ENCODE measurements around the gene NELFA.

The NELFA gene

GRCh38 chr4:1972414-1972813, 36.4 kb downstream of the NELFA start:
- TF ChIP-seq POLR2AphosphoS5 (IDR thresholded peaks at IDR 0.05; ENCODE audit: low read depth, low read length) (no peak), FOXP2 (optimal IDR thresholded peaks at IDR 0.05; ENCODE audit: borderline replicate concordance, extremely low read depth, extremely low read length, insufficient read depth) (no peak), SIN3A (IDR thresholded peaks at IDR 0.05; ENCODE audit: borderline replicate concordance, insufficient read depth, low read length) (no peak), REST (IDR thresholded peaks at IDR 0.05; ENCODE audit: insufficient read depth in 1 of 2, low read depth in 2 of 2, low read length in 2 of 2) (no peak), TAF1 (IDR thresholded peaks at IDR 0.05; ENCODE audit: borderline replicate concordance, insufficient read depth, low read length) (no peak)

GRCh38 chr4:1971456-1972200, 37.1 kb downstream of the NELFA start:
- TF ChIP-seq FOXP2 (optimal IDR thresholded peaks at IDR 0.05; ENCODE audit: borderline replicate concordance, extremely low read depth, extremely low read length, insufficient read depth), result no peak
- TF ChIP-seq TAF1 (IDR thresholded peaks at IDR 0.05; ENCODE audit: borderline replicate concordance, insufficient read depth, low read length), result no peak
- no peak for TF ChIP-seq REST (IDR thresholded peaks at IDR 0.05; ENCODE audit: insufficient read depth in 1 of 2, low read depth in 2 of 2, low read length in 2 of 2)

- TF ChIP-seq SIN3A (IDR thresholded peaks at IDR 0.05; ENCODE audit: borderline replicate concordance, insufficient read depth, low read length) (no peak), REST (IDR thresholded peaks at IDR 0.05; ENCODE audit: insufficient read depth in 1 of 2, low read depth in 2 of 2, low read length in 2 of 2) (no peak), TAF1 (IDR thresholded peaks at IDR 0.05; ENCODE audit: borderline replicate concordance, insufficient read depth, low read length) (no peak), POLR2AphosphoS5 (IDR thresholded peaks at IDR 0.05; ENCODE audit: low read depth, low read length) (no peak), FOXP2 (optimal IDR thresholded peaks at IDR 0.05; ENCODE audit: borderline replicate concordance, extremely low read depth, extremely low read length, insufficient read depth) (no peak)
These were observed 37.8 kb downstream of the NELFA start for GRCh38 chr4:1970926-1971325.

GRCh38 chr4:1969928-1970723, 38.6 kb downstream of the NELFA start:
- TF ChIP-seq FOXP2 (optimal IDR thresholded peaks at IDR 0.05; ENCODE audit: borderline replicate concordance, extremely low read depth, extremely low read length, insufficient read depth) (no peak), SIN3A (IDR thresholded peaks at IDR 0.05; ENCODE audit: borderline replicate concordance, insufficient read depth, low read length) (no peak), TAF1 (IDR thresholded peaks at IDR 0.05; ENCODE audit: borderline replicate concordance, insufficient read depth, low read length) (no peak), POLR2AphosphoS5 (IDR thresholded peaks at IDR 0.05; ENCODE audit: low read depth, low read length) (no peak), REST (IDR thresholded peaks at IDR 0.05; ENCODE audit: insufficient read depth in 1 of 2, low read depth in 2 of 2, low read length in 2 of 2) (no peak)

All from PFSK-1 (cell line).